Measurements from ENCODE around the gene DIS3L2.

GRCh38 chr2:232146294-232146693, 184.8 kb downstream of the DIS3L2 start:
- TF ChIP-seq CTCF (IDR thresholded peaks at IDR 0.05) (no peak), POLR2A (IDR thresholded peaks at IDR 0.05) (no peak)
